Subcutaneous adipose tissue (tissue), 4 donors: ENCODE measurements around the gene METTL16. TPM values are rescaled to one million over a fixed set of nuclear protein-coding genes. Genes with fewer than 3 reads are reported as not detected.

Source experiments
- total RNA-seq, 4 donors: library from RNA; depleted of rRNA; stranded (reverse); fragments of >200 nt; gene quantifications; one replicate each; pipeline ENCODE4 v1.1.0, GENCODE V29; 2016
- TF ChIP-seq, protein P1 (sequence below): fragments of 450-650 bp; IDR thresholded peaks from one replicate; pipeline ENCODE4 v1.5.1; 2016; ENCODE audit warnings: low read depth, mild to moderate bottlenecking, control low read depth, antibody characterized with exemption, moderate library complexity

The METTL16 gene
- total RNA-seq, 4 donors from 2014 or later: 12.6 to 80.5 (median 25.3) TPM

GRCh38 chr17:2415081-2415480 lies 96.6 kb downstream of the METTL16 start:
- TF ChIP-seq, protein P1, sequence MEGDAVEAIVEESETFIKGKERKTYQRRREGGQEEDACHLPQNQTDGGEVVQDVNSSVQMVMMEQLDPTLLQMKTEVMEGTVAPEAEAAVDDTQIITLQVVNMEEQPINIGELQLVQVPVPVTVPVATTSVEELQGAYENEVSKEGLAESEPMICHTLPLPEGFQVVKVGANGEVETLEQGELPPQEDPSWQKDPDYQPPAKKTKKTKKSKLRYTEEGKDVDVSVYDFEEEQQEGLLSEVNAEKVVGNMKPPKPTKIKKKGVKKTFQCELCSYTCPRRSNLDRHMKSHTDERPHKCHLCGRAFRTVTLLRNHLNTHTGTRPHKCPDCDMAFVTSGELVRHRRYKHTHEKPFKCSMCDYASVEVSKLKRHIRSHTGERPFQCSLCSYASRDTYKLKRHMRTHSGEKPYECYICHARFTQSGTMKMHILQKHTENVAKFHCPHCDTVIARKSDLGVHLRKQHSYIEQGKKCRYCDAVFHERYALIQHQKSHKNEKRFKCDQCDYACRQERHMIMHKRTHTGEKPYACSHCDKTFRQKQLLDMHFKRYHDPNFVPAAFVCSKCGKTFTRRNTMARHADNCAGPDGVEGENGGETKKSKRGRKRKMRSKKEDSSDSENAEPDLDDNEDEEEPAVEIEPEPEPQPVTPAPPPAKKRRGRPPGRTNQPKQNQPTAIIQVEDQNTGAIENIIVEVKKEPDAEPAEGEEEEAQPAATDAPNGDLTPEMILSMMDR: no peak

GRCh38 chr17:2414446-2415064 lies 97.1 kb downstream of the METTL16 start:
- TF ChIP-seq, protein P1: no peak

GRCh38 chr17:2412561-2413021 lies 99.1 kb downstream of the METTL16 start:
- TF ChIP-seq, protein P1: no peak

DNA sequence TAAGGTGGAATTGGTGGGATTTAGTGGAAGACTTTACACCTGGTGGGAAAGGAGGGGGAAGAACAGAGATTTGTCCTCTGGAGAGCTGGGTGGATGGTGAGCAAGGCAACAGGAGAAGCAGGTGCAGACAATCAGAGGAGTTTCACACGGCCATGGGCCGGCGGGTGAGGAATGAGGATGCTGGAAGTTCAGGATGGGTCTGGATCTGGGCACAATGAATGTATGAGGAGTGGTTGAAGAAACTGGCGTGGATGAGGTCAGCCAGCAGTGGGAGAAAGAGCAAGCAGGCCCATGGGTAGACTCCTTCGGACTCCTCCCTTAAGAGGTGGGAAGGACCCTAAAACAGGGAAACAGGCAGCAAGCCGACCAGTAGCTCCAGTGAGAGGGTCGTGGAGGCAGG lies 100.7 kb downstream of the METTL16 start:
- TF ChIP-seq, protein P1: no peak

GRCh38 chr17:2406903-2407790 lies 104.5 kb downstream of the METTL16 start:
- TF ChIP-seq, protein P1: no peak

GRCh38 chr17:2406271-2406902 lies 105.3 kb downstream of the METTL16 start:
- TF ChIP-seq, protein P1: no peak
